ENCODE data around the gene PHF13. TPM values are rescaled to one million over a fixed set of nuclear protein-coding genes. Genes with fewer than 3 reads are reported as not detected.

PHF13 gene
- total and polyA plus RNA-seq, 2 experiments from 2014 or later: 9.6 to 11.4 TPM

- H3K27ac ChIP-seq: peak overlapping the region; percentile 100
- no peaks in the 10 kb centered on the region for H3K9me3 ChIP-seq (ENCODE audit: low read depth)
- peak overlapping the region; percentile 88 for H3K4me2 ChIP-seq
- peaks cover 44% of the 10 kb centered on the region for H3K79me2 ChIP-seq
- peaks cover 19% of the 10 kb centered on the region for H4K20me1 ChIP-seq (ENCODE audit: insufficient read depth, poor library complexity, severe bottlenecking)
- WGBS (ENCODE audit: low lambda C conversion rate, missing lambda C conversion rate): 3% methylated on average over 36 of the region's 36 CpGs
- H3K9me2 ChIP-seq (replicated peaks; ENCODE audit: insufficient read depth): no peaks in the 10 kb centered on the region
- H3K4me1 ChIP-seq (ENCODE audit: insufficient read depth): peaks cover 33% of the 10 kb centered on the region
- peak; percentile 86 for DNase-seq (ENCODE audit: low spot score)
- TF ChIP-seq, protein P1, sequence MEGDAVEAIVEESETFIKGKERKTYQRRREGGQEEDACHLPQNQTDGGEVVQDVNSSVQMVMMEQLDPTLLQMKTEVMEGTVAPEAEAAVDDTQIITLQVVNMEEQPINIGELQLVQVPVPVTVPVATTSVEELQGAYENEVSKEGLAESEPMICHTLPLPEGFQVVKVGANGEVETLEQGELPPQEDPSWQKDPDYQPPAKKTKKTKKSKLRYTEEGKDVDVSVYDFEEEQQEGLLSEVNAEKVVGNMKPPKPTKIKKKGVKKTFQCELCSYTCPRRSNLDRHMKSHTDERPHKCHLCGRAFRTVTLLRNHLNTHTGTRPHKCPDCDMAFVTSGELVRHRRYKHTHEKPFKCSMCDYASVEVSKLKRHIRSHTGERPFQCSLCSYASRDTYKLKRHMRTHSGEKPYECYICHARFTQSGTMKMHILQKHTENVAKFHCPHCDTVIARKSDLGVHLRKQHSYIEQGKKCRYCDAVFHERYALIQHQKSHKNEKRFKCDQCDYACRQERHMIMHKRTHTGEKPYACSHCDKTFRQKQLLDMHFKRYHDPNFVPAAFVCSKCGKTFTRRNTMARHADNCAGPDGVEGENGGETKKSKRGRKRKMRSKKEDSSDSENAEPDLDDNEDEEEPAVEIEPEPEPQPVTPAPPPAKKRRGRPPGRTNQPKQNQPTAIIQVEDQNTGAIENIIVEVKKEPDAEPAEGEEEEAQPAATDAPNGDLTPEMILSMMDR (IDR thresholded peaks at IDR 0.05; ENCODE audit: poor library complexity): no peak
- TF ChIP-seq EZH2phosphoT487 (IDR thresholded peaks at IDR 0.05; ENCODE audit: low read depth, severe bottlenecking, unreplicated experiment): no peak
- no peak for TF ChIP-seq EZH2 (IDR thresholded peaks at IDR 0.05; ENCODE audit: borderline replicate concordance)
- H3K27me3 ChIP-seq: no peaks in the 10 kb centered on the region
- H3K4me3 ChIP-seq: peak overlapping the region; percentile 40
- no peaks in the 10 kb centered on the region for H3K36me3 ChIP-seq (replicated peaks; ENCODE audit: insufficient read depth, low read depth)
- peak overlapping the region; percentile 86 for H2AFZ ChIP-seq
Observed at GRCh38 chr1:6603238-6603914, 10.2 kb upstream of the PHF13 start.

DNA sequence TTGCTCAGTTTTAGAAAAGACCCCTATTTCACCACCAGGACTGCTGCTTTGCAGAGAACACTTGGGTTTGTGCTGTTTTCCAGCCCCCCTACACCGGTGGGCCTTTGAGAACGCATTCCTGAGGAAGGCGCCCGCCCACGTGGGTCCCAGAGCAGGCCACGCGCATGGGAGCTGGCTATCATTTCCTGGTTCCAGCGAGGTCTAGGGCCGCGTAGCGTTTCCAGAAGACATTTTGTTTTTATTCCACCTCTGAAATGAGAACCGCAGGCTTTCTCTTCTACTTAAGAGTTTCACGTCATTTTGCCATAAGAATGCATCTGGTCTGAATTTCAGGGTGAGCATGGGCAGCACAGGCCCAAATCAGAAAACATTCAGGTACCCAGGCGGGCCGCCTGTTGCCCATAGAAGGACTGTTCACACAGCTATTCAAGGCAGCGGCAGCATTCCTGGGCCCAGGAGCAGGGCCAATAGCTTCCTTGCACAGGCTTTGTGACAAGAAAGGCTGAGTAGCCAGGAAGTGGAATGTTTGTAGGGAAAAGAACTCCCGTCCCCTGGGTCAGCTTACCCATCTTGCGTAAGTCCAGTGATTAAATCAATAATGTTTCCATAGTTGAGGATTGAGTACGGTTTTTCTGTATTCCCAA, 9.5 kb upstream of the PHF13 start:
- Histone ChIP-seq H3K4me1 (ENCODE audit: insufficient read depth) (peaks cover 33% of the 10 kb centered on the region), H3K4me3 (peak overlapping the region; percentile 40), H2AFZ (peak overlapping the region; percentile 86), H3K27ac (peak overlapping the region; percentile 100), H4K20me1 (ENCODE audit: insufficient read depth, poor library complexity, severe bottlenecking) (peaks cover 17% of the 10 kb centered on the region), H3K79me2 (peaks cover 40% of the 10 kb centered on the region), H3K9me2 (replicated peaks; ENCODE audit: insufficient read depth) (no peaks in the 10 kb centered on the region), H3K4me2 (peak overlapping the region; percentile 88), H3K27me3 (no peaks in the 10 kb centered on the region), H3K9me3 (ENCODE audit: low read depth) (no peaks in the 10 kb centered on the region), H3K36me3 (replicated peaks; ENCODE audit: insufficient read depth, low read depth) (no peaks in the 10 kb centered on the region)
- no peak for TF ChIP-seq EZH2 (IDR thresholded peaks at IDR 0.05; ENCODE audit: borderline replicate concordance)
- TF ChIP-seq EZH2phosphoT487 (IDR thresholded peaks at IDR 0.05; ENCODE audit: low read depth, severe bottlenecking, unreplicated experiment): no peak
- TF ChIP-seq, protein P1 (IDR thresholded peaks at IDR 0.05; ENCODE audit: poor library complexity): no peak
- peak; percentile 75 for DNase-seq (ENCODE audit: low spot score)
- 22% methylated on average over 19 of the region's 19 CpGs for WGBS (ENCODE audit: low lambda C conversion rate, missing lambda C conversion rate)

GRCh38 chr1:6612641-6613360, 730 bp upstream of the PHF13 start:
- Histone ChIP-seq H3K9me2 (replicated peaks; ENCODE audit: insufficient read depth) (no peaks in the 10 kb centered on the region), H3K36me3 (replicated peaks; ENCODE audit: insufficient read depth, low read depth) (no peaks in the 10 kb centered on the region), H2AFZ (peak overlapping the region; percentile 90), H3K27me3 (no peaks in the 10 kb centered on the region), H3K27ac (peak overlapping the region; percentile 94), H3K4me2 (peak overlapping the region; percentile 83), H4K20me1 (ENCODE audit: insufficient read depth, poor library complexity, severe bottlenecking) (peaks cover 16% of the 10 kb centered on the region), H3K79me2 (peaks cover 68% of the 10 kb centered on the region), H3K4me1 (ENCODE audit: insufficient read depth) (no peaks in the 10 kb centered on the region), H3K4me3 (peak overlapping the region; percentile 81), H3K9me3 (ENCODE audit: low read depth) (no peaks in the 10 kb centered on the region)
- no peak for TF ChIP-seq EZH2 (IDR thresholded peaks at IDR 0.05; ENCODE audit: borderline replicate concordance)
- TF ChIP-seq EZH2phosphoT487 (IDR thresholded peaks at IDR 0.05; ENCODE audit: low read depth, severe bottlenecking, unreplicated experiment): no peak
- TF ChIP-seq, protein P1 (IDR thresholded peaks at IDR 0.05; ENCODE audit: poor library complexity): no peak
- 2% methylated on average over 44 of the region's 67 CpGs for WGBS (ENCODE audit: low lambda C conversion rate, missing lambda C conversion rate)
- DNase-seq (ENCODE audit: low spot score): peak; percentile 82
